Measurements from ENCODE around the gene B3GAT3. TPM values are rescaled to one million over a fixed set of nuclear protein-coding genes. Genes with fewer than 3 reads are reported as not detected.

B3GAT3 gene
- total RNA-seq, 1 donor = 14.1 TPM

DNA sequence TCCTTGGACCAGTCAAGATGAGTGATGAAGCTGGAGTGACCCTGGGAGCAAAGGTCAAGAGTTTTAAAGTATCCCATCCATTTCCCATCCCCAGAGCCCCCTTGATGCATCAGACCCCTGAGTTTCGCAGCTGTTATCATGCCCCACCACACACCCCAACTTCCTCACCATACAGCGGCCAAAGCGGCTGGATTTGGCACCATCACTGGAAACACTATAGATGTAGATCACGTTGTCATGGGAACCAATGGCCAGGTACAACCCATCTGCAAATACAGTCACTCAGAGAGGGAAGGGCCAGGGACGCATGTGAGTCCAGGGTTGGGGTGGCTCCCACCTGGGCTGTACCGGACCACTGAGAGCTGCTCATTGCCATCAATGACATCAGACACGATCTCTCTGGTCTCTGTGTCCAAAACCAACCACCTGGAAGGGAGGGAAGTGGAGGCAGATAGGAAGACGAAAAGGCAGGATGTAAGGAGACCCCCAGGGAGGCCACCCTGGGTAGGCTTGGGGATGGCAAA, 17.9 kb downstream of the B3GAT3 start:
- TF ChIP-seq, protein P1, sequence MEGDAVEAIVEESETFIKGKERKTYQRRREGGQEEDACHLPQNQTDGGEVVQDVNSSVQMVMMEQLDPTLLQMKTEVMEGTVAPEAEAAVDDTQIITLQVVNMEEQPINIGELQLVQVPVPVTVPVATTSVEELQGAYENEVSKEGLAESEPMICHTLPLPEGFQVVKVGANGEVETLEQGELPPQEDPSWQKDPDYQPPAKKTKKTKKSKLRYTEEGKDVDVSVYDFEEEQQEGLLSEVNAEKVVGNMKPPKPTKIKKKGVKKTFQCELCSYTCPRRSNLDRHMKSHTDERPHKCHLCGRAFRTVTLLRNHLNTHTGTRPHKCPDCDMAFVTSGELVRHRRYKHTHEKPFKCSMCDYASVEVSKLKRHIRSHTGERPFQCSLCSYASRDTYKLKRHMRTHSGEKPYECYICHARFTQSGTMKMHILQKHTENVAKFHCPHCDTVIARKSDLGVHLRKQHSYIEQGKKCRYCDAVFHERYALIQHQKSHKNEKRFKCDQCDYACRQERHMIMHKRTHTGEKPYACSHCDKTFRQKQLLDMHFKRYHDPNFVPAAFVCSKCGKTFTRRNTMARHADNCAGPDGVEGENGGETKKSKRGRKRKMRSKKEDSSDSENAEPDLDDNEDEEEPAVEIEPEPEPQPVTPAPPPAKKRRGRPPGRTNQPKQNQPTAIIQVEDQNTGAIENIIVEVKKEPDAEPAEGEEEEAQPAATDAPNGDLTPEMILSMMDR (IDR thresholded peaks at IDR 0.05; ENCODE audit: insufficient read depth, low read length) = no peak
- DNase-seq (ENCODE audit: low read depth) = no peak
- no peak overlapping the region for H3K4me3 ChIP-seq (ENCODE audit: low read depth, low read length)

DNA sequence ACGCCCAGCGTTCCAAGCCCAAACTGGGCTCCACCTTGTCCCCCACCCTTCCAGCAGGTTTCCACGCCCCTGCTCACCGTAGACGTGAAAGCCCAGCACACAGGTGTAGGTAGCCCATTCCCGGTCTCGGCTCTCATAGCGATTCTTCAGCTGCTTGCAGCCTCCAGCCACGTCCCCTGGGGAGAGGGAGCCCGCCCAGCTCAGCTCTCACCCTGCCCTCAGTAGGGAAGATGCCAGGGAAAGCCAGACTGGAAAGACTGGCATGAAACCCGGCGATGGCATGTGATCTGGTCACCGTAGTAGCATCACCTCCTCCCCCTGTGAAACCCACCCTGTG, 18.7 kb downstream of the B3GAT3 start:
- DNase-seq (ENCODE audit: low read depth) = peak; percentile 13
- TF ChIP-seq, protein P1 (IDR thresholded peaks at IDR 0.05; ENCODE audit: insufficient read depth, low read length) = no peak
- peak overlapping the region; percentile 58 for H3K4me3 ChIP-seq (ENCODE audit: low read depth, low read length)

DNA sequence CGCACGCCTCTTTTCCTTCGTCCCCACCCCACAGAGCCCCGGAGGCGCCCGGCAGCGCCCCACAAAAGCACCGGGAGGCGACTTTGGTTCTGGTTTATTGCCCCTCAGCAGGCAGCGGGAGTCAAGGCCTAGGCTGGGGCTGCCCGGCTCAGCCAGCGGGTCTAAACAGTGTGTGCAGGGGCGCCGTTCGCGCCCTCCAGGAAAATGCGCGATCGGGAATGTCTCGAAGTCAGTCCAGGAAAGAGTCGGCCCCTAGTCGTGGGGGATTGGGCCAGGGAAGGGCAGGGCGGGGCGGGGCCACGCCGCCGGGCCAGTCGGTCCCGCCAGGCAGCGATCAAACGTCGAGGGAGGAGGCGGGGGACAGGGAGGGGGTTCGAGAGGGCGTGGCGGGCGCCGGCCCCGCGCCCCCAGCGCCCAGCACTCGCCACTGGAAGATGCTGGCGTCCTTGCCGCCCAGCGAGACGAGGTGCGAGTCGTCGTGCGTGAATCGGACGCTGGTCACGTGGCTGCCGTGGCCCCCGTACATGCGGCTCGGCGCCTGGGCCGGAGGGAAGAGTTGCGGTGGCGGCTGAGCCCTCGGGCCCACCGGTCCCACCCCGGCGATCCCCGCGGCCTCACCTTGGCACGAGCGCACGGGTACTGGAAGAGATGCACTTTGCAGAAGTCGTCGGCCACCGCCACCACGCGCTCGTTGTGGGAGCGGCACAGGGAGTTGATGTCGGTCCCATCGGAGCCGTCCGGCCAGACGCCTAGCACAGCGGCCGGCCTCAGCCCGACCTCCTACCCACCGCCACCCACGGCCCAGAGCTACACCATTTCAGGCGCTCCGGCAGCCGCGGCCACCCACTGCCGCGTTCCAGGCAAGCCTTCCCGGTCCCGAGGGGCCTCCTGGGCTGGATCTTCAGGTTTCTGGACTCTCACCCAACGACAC, 19.4 kb downstream of the B3GAT3 start:
- TF ChIP-seq, protein P1 (IDR thresholded peaks at IDR 0.05; ENCODE audit: insufficient read depth, low read length) = no peak
- peak overlapping the region; percentile 58 for H3K4me3 ChIP-seq (ENCODE audit: low read depth, low read length)
- peak; percentile 57 for DNase-seq (ENCODE audit: low read depth)

DNA sequence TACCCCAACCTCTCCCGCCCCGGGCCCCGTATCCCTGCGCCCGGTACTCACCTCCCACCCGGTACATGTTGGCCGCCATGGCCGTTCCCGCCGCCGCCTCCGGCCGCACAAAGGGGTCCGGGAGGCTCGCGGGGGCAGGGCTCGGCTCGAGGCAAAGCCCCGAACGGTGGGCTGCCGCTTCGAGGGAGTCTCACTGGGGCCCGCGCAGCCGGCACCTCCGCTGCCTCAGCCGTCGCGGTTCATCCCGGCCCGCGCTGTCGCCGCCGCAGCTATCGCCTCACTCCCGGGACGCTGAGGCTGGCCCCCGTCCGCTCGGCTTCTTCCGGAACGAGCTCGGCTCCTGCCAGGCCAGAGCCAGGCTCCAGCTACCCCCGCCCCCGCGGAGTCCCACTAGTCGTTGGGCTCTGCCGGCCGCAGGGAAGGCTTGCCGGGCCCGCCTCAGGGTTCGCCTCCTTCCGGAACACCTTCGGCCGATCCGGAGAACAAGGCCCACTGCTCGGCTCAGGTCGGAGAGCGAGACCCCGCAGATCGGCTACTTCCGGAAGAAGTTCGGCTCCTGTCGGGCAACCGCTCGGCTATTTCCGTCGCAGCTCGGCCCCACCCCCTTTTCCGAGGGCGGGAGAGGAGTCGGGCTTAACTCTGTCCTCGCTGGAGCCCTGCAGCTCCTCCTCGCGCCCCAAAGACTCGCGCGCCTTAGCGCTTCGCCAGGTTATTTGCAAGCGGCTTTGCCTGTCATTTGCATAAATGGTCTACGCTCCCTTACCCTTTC, 20.2 kb downstream of the B3GAT3 start, which contains the start of gene MTA2:
Gene MTA2, minus strand, starts transcription at position 494 of the 769 bp plus-strand sequence. Its CDS starts 415 bp downstream, at position 79.
- DNase-seq (ENCODE audit: low read depth) = peak; percentile 97
- peak within 1 kb of the TSS; percentile 87 for H3K4me3 ChIP-seq (ENCODE audit: low read depth, low read length)
- TF ChIP-seq, protein P1 (IDR thresholded peaks at IDR 0.05; ENCODE audit: insufficient read depth, low read length) = no peak

DNA sequence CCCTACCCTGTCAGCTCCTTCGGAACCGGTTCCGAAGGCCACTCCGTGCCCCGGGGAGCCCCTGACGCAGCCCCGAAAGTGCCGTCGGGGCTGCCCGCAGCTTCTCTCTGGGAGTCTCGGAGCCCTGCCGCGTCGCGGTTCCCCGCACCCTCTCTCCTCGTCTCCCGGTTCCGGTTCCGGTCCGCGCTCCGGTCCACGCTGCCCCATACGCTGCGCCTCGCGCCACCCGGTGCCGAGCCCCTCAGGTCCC, 20.7 kb downstream of the B3GAT3 start:
- TF ChIP-seq, protein P1 (IDR thresholded peaks at IDR 0.05; ENCODE audit: insufficient read depth, low read length) = no peak
- peak overlapping the region; percentile 87 for H3K4me3 ChIP-seq (ENCODE audit: low read depth, low read length)
- no peak for DNase-seq (ENCODE audit: low read depth)

DNA sequence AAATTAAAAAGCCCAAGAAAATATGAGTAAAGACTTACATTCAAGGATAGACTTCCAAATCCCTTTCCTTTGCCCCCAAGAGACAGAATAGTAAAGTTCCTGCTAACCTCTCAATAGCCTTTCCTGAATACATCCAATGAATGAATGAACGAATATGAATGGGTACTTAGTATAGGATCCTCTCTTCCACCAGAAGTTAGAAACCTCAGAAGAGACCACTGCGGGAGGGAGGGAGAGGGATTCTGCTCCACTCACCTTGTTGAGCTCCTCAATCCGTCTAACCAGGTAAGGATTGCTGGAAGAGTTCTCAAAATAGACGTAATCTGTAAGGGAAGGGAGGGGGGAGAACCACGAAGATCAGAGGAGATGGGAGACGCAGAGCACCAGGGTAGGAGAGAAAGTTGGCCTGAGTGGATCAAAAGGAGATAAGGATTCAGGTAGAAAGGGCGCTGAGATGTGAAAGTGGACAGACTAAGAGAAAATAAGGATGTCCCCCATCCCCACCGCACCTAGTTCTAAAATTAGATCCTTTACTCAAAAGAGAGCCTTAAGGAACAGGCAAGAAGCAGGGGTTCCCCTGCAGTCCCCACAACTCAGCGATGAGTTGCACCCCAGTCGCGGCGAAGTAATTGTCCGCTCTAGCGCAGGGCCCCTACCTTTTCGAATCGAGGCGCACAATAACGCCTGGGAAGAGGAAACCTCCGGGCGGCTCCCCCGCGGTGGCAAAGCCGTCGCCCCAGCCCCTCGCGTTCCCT, 21.2 kb downstream of the B3GAT3 start:
- no peak for DNase-seq (ENCODE audit: low read depth)
- H3K4me3 ChIP-seq (ENCODE audit: low read depth, low read length) = peak overlapping the region; percentile 87
- TF ChIP-seq, protein P1 (IDR thresholded peaks at IDR 0.05; ENCODE audit: insufficient read depth, low read length) = no peak
